ENCODE results near the gene KRTAP10-12.

DNA sequence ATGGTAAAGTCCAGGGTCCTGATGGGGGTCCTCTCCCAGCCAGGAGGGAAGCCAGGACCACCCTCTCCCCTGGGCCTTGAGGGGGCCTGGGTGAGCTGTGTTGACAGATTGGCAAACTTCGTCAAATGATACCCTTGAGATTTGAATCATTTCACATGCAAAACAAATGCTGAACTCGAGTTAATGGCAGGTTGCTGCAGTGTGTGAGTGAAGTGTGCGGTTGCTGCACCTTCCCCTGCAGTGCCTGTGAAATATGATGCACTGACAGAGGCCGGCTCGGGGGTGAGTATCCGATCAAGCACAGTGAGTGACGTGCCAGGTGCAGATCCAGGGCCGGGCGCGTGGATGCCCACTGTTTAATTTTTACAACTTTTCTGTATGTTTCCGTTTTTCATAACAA is 9.3 kb upstream of the KRTAP10-12 start:
- TF ChIP-seq, protein P1, sequence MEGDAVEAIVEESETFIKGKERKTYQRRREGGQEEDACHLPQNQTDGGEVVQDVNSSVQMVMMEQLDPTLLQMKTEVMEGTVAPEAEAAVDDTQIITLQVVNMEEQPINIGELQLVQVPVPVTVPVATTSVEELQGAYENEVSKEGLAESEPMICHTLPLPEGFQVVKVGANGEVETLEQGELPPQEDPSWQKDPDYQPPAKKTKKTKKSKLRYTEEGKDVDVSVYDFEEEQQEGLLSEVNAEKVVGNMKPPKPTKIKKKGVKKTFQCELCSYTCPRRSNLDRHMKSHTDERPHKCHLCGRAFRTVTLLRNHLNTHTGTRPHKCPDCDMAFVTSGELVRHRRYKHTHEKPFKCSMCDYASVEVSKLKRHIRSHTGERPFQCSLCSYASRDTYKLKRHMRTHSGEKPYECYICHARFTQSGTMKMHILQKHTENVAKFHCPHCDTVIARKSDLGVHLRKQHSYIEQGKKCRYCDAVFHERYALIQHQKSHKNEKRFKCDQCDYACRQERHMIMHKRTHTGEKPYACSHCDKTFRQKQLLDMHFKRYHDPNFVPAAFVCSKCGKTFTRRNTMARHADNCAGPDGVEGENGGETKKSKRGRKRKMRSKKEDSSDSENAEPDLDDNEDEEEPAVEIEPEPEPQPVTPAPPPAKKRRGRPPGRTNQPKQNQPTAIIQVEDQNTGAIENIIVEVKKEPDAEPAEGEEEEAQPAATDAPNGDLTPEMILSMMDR (IDR thresholded peaks at IDR 0.05) = no peak
- TF ChIP-seq POLR2A (IDR thresholded peaks at IDR 0.05) = no peak

Data from testis (tissue), 2 donors.